ENCODE data around the gene SLC35G3.
"Not testable (repeated sequence)": the region's sequence is repeated elsewhere in the genome, so short reads cannot be mapped to it uniquely, and the experiment has no call there.

Gene SLC35G3

DNA sequence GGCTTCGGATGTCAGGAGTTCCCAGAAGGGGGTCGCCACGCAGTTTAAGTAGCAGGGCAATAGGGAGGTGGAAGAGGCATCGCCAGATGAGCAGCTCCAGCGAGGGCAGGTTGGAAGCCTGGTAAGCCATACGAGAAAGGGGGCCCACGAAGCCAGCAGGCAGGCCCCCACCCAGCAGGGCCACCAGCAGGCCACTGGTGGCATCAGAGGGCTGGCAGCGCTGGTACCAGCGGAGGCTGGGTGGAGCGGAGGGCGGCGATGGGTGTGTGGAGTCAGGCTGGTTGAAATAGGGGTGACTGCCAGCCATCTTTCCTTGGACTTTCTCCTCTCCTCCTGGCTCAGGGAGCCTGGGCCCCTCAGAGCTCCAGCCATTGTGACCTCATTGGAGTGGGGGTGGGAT, at the start of gene SLC35G3:
TSS of gene SLC35G3 (minus strand) at position 393 of the 400 bp plus-strand sequence. CDS start at position 307, 86 bp downstream.
- not testable (repeated sequence) for H3K4me3 ChIP-seq (ENCODE audit: low read depth, low read length); DNase-seq (ENCODE audit: low read depth)

- TF ChIP-seq CTCF (IDR thresholded peaks at IDR 0.05; ENCODE audit: insufficient read depth, low read depth, low read length, missing control alignments) = no peak
- peak; percentile 54 for DNase-seq (ENCODE audit: low read depth)
- peak overlapping the region; percentile 99 for H3K4me3 ChIP-seq (ENCODE audit: low read depth, low read length)
Measured at GRCh38 chr17:35243561-35244340, 49.6 kb upstream of the SLC35G3 start.

- peak within 1 kb of the TSS; percentile 99 for H3K4me3 ChIP-seq (ENCODE audit: low read depth, low read length)
- no peak for TF ChIP-seq CTCF (IDR thresholded peaks at IDR 0.05; ENCODE audit: insufficient read depth, low read depth, low read length, missing control alignments)
- DNase-seq (ENCODE audit: low read depth) = peak; percentile 93
Measured at GRCh38 chr17:35242805-35243560, 48.8 kb upstream of the SLC35G3 start, which contains the start of gene SLFN5. Gene SLFN5, plus strand, starts transcription at chr17:35243072. Its CDS starts 15,619 bp downstream, at chr17:35258691.

DNA sequence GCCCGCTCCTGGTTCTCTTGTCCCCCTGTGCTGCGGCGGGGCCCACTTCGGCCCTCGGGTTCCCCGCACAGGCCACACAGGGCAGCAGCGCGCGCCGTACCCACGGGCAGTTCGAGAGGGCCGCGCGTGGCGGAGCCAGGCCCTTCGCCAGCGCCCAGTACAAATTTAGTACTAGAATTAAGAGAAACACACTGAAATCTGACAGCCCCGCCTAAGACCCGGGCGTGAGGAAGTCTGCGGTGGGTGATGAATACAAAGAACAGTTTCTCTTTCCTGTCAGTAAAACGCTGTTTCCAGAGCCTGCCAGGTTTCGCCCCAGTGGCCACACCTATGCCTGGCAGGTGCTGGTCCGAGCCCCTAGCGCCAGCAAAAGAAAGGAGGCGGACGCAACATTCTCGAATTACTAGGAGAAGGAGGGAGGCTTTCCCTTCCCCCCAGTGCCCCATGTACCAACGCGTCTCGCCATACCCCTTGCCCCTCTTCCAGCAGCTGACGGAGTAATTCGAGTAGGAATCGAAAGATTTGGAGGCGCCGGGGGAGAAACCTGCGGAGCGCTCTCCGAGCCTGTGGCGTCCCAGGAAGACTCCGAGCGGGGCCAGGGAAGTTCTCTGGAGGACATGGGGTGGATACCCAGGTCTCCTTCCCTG, 48.1 kb upstream of the SLC35G3 start:
- peak overlapping the region; percentile 99 for H3K4me3 ChIP-seq (ENCODE audit: low read depth, low read length)
- TF ChIP-seq CTCF (IDR thresholded peaks at IDR 0.05; ENCODE audit: insufficient read depth, low read depth, low read length, missing control alignments) = peak; percentile 56
- peak; percentile 89 for DNase-seq (ENCODE audit: low read depth)

- peak overlapping the region; percentile 99 for H3K4me3 ChIP-seq (ENCODE audit: low read depth, low read length)
- no peak for TF ChIP-seq CTCF (IDR thresholded peaks at IDR 0.05; ENCODE audit: insufficient read depth, low read depth, low read length, missing control alignments)
- no peak for DNase-seq (ENCODE audit: low read depth)
Measured at GRCh38 chr17:35241520-35241919, 47.3 kb upstream of the SLC35G3 start.

DNA sequence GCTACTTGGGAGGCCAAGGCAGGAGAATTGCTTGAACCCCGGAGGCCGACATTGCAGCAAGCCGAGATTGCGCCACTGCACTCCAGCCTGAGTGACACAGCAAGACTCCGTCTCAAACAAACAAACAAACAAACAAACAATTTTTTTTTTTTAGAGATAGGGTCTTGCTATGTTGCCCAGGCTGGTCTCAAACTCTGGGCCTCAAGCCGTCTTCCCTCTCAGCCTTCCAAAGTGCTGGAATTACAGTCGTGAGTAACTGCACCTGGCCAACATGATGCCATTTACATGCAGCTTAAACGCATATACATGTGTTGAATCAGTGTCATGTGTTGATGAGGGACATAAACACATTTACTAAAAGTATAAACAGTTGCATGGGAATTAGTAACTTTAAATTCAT, 46.7 kb upstream of the SLC35G3 start:
- H3K4me3 ChIP-seq (ENCODE audit: low read depth, low read length) = no peak overlapping the region
- TF ChIP-seq CTCF (IDR thresholded peaks at IDR 0.05; ENCODE audit: insufficient read depth, low read depth, low read length, missing control alignments) = no peak
- no peak for DNase-seq (ENCODE audit: low read depth)

- no peak overlapping the region for H3K4me3 ChIP-seq (ENCODE audit: low read depth, low read length)
- TF ChIP-seq CTCF (IDR thresholded peaks at IDR 0.05; ENCODE audit: insufficient read depth, low read depth, low read length, missing control alignments) = no peak
- DNase-seq (ENCODE audit: low read depth) = no peak
Measured at GRCh38 chr17:35239823-35240222, 45.6 kb upstream of the SLC35G3 start.

All from GM12865 (cell line).